Choroid plexus epithelial cell (primary cell): ENCODE results near the gene TUNAR.
"Not testable (repeated sequence)": the region's sequence is repeated elsewhere in the genome, so short reads cannot be mapped to it uniquely, and the experiment has no call there.

ENCODE experiments used
- DNase-seq: peaks from one replicate; pipeline ENCODE4 v3.0.0-alpha.2; 2010; ENCODE audit warnings: low read depth
- H3K4me3 ChIP-seq: 2 replicates; pipeline ENCODE4 v1.5.1; 2011; ENCODE audit warnings: low read depth, mild to moderate bottlenecking, control low read depth, low read length, moderate library complexity
- CTCF ChIP-seq: conservative IDR thresholded peaks from 2 replicates; pipeline ENCODE4 v1.5.1; 2011; ENCODE audit warnings: low read depth, mild to moderate bottlenecking, control low read depth, inconsistent platforms, low read length, moderate library complexity

Gene TUNAR

GRCh38 chr14:95959317-95959716 is 82.7 kb downstream of the TUNAR start:
- DNase-seq = no peak
- no peak for TF ChIP-seq CTCF

GRCh38 chr14:95961481-95961880 is 84.8 kb downstream of the TUNAR start:
- H3K4me3 ChIP-seq = no peak overlapping the region
- no peak for TF ChIP-seq CTCF
- no peak for DNase-seq

More at GRCh38 chr14:95959317-95959716, 82.7 kb downstream of the TUNAR start:
- no peak overlapping the region for H3K4me3 ChIP-seq

GRCh38 chr14:95964901-95965300 is 88.3 kb downstream of the TUNAR start:
- TF ChIP-seq CTCF = no peak
- DNase-seq = no peak
- H3K4me3 ChIP-seq = no peak overlapping the region

- H3K4me3 ChIP-seq, DNase-seq: not testable (repeated sequence)
Measured at GRCh38 chr14:95968048-95968447, 91.4 kb downstream of the TUNAR start.
